Head of caudate nucleus (tissue), 42 donors: ENCODE data around the gene SEMA4A.
"Not testable (repeated sequence)": the region's sequence is repeated elsewhere in the genome, so short reads cannot be mapped to it uniquely, and the experiment has no call there.

ENCODE experiments used
- DNase-seq, 42 donors: peaks; one replicate each; pipeline versions ENCODE4 v3.0.0 to v3.0.0-alpha.2; 2020 to 2021; ENCODE audit warnings: mixed read lengths in 7 of 42
- intact Hi-C: fragments of 100-400 bp; cut with DNase I; formaldehyde crosslinking; loops from one replicate; pipeline ENCODE4 v1.15.0; 2022

The SEMA4A gene

GRCh38 chr1:156212833-156213643, 59.7 kb downstream of the SEMA4A start, which contains the start of gene PMF1:
TSS of gene PMF1 (plus strand) at chr1:156213007. CDS start at chr1:156213016, 9 bp downstream.
- intact Hi-C loops: no loop called here
- peak; percentile 96 to 99 (median 98) for DNase-seq

GRCh38 chr1:156213644-156213966, 60.2 kb downstream of the SEMA4A start:
- intact Hi-C loops: no loop called here
- DNase-seq: no peak

GRCh38 chr1:156214024-156214748, 60.8 kb downstream of the SEMA4A start:
- intact Hi-C loops: no loop called here
- DNase-seq: no peak

GRCh38 chr1:156216361-156217086, 63.1 kb downstream of the SEMA4A start:
- intact Hi-C loops, DNase-seq: not testable (repeated sequence)

- peak in 1 of 42 donors; percentile 39 for DNase-seq
- intact Hi-C loops: no loop called here
These were observed 64.5 kb downstream of the SEMA4A start for GRCh38 chr1:156217871-156218270.

GRCh38 chr1:156220226-156220625, 66.8 kb downstream of the SEMA4A start:
- intact Hi-C loops: loop anchor here (5.0 kb wide), 1 partner anchor 73 kb away; no protein-coding TSS in a partner anchor
- no peak for DNase-seq

- intact Hi-C loops: loop anchor here (5.0 kb wide), 1 partner anchor 75 kb away; no protein-coding TSS in a partner anchor
- no peak for DNase-seq
These were observed 68.8 kb downstream of the SEMA4A start for GRCh38 chr1:156221986-156222692.

GRCh38 chr1:156225677-156226014, 72.3 kb downstream of the SEMA4A start:
- intact Hi-C loops: no loop called here

GRCh38 chr1:156226116-156226538, 72.7 kb downstream of the SEMA4A start:
- DNase-seq: no peak
- intact Hi-C loops: no loop called here

More at GRCh38 chr1:156225677-156226014, 72.3 kb downstream of the SEMA4A start:
- DNase-seq: no peak

- intact Hi-C loops: no loop called here
- no peak for DNase-seq
These were observed 73.4 kb downstream of the SEMA4A start for GRCh38 chr1:156226782-156227181.
